RPMI8226 (cell line): Measurements from ENCODE around the gene SLC25A27.

Experiments
- DNase-seq: peaks from one replicate; pipeline ENCODE4 v3.0.0-alpha.2; 2015

The SLC25A27 gene

GRCh38 chr6:46651816-46652215 is 959 bp upstream of the SLC25A27 start:
- no peak for DNase-seq

- DNase-seq: no peak
Measured at GRCh38 chr6:46652232-46652602, 558 bp upstream of the SLC25A27 start.

- no peak for DNase-seq
Measured at GRCh38 chr6:46653439-46654195, 842 bp downstream of the SLC25A27 start.

GRCh38 chr6:46655803-46656202 is 3.0 kb downstream of the SLC25A27 start:
- DNase-seq: no peak

- no peak for DNase-seq
Measured at GRCh38 chr6:46657642-46658041, 4.9 kb downstream of the SLC25A27 start.

GRCh38 chr6:46661483-46661882 is 8.7 kb downstream of the SLC25A27 start:
- no peak for DNase-seq

- no peak for DNase-seq
Measured at GRCh38 chr6:46667377-46667776, 14.6 kb downstream of the SLC25A27 start.

- no peak for DNase-seq
Measured at GRCh38 chr6:46674410-46674809, 21.6 kb downstream of the SLC25A27 start.

GRCh38 chr6:46676604-46677313 is 24.0 kb downstream of the SLC25A27 start:
- no peak for DNase-seq

GRCh38 chr6:46677314-46677654 is 24.5 kb downstream of the SLC25A27 start:
- no peak for DNase-seq

- DNase-seq: no peak
Measured at GRCh38 chr6:46684771-46685170, 32.0 kb downstream of the SLC25A27 start.

GRCh38 chr6:46687619-46688097 is 34.9 kb downstream of the SLC25A27 start, which contains the start of gene TDRD6:
TDRD6 (plus strand) TSS chr6:46687885; CDS start chr6:46688129, 244 bp downstream.
- no peak for DNase-seq

GRCh38 chr6:46688117-46688965 is 35.6 kb downstream of the SLC25A27 start:
- no peak for DNase-seq

GRCh38 chr6:46688966-46689335 is 36.2 kb downstream of the SLC25A27 start:
- no peak for DNase-seq

- DNase-seq: no peak
Measured at GRCh38 chr6:46689657-46690056, 36.9 kb downstream of the SLC25A27 start.

GRCh38 chr6:46690141-46690755 is 37.5 kb downstream of the SLC25A27 start:
- DNase-seq: no peak

- DNase-seq: no peak
Measured at GRCh38 chr6:46690911-46691451, 38.2 kb downstream of the SLC25A27 start.

GRCh38 chr6:46699970-46700369 is 47.2 kb downstream of the SLC25A27 start:
- DNase-seq: no peak

- no peak for DNase-seq
Measured at GRCh38 chr6:46704562-46704961, 51.8 kb downstream of the SLC25A27 start.

GRCh38 chr6:46706464-46706863 is 53.7 kb downstream of the SLC25A27 start:
- no peak for DNase-seq

- DNase-seq: no peak
Measured at GRCh38 chr6:46711491-46711890, 58.7 kb downstream of the SLC25A27 start.

GRCh38 chr6:46715141-46715540 is 62.4 kb downstream of the SLC25A27 start:
- no peak for DNase-seq

- DNase-seq: no peak
Measured at GRCh38 chr6:46719099-46719498, 66.3 kb downstream of the SLC25A27 start.
